ENCODE results near the gene MYLK.

The MYLK gene

GRCh38 chr3:123842711-123843110, 41.4 kb downstream of the MYLK start:
- peaks cover 14% of the 10 kb centered on the region for H3K9me3 ChIP-seq (ENCODE audit: control insufficient read depth, low read depth, low read length)
- H3K27ac ChIP-seq (ENCODE audit: low read length): no peak overlapping the region
- no peak overlapping the region for H3K4me3 ChIP-seq (ENCODE audit: low read length)
- no peaks in the 10 kb centered on the region for H3K36me3 ChIP-seq (ENCODE audit: control insufficient read depth, low read depth, low read length)
- peaks cover 8% of the 10 kb centered on the region for H3K4me1 ChIP-seq (ENCODE audit: control insufficient read depth, low read depth, low read length)
- H3K9ac ChIP-seq (ENCODE audit: low read length): no peak overlapping the region
- H3K27me3 ChIP-seq (ENCODE audit: control insufficient read depth, insufficient read depth, low read length): no peaks in the 10 kb centered on the region

GRCh38 chr3:123841476-123842238, 42.5 kb downstream of the MYLK start:
- Histone ChIP-seq H3K27me3 (ENCODE audit: control insufficient read depth, insufficient read depth, low read length) (no peaks in the 10 kb centered on the region), H3K36me3 (ENCODE audit: control insufficient read depth, low read depth, low read length) (no peaks in the 10 kb centered on the region)

GRCh38 chr3:123840961-123841360, 43.2 kb downstream of the MYLK start:
- no peaks in the 10 kb centered on the region for H3K27me3 ChIP-seq (ENCODE audit: control insufficient read depth, insufficient read depth, low read length)
- H3K36me3 ChIP-seq (ENCODE audit: control insufficient read depth, low read depth, low read length): no peaks in the 10 kb centered on the region
- H3K4me1 ChIP-seq (ENCODE audit: control insufficient read depth, low read depth, low read length): peaks cover 8% of the 10 kb centered on the region
- no peak overlapping the region for H3K4me3 ChIP-seq (ENCODE audit: low read length)
- H3K9ac ChIP-seq (ENCODE audit: low read length): no peak overlapping the region
- H3K27ac ChIP-seq (ENCODE audit: low read length): no peak overlapping the region
- peaks cover 9% of the 10 kb centered on the region for H3K9me3 ChIP-seq (ENCODE audit: control insufficient read depth, low read depth, low read length)

More at GRCh38 chr3:123841476-123842238, 42.5 kb downstream of the MYLK start:
- peaks cover 9% of the 10 kb centered on the region for H3K9me3 ChIP-seq (ENCODE audit: control insufficient read depth, low read depth, low read length)
- no peak overlapping the region for H3K27ac ChIP-seq (ENCODE audit: low read length)
- H3K4me3 ChIP-seq (ENCODE audit: low read length): no peak overlapping the region
- H3K9ac ChIP-seq (ENCODE audit: low read length): no peak overlapping the region
- peaks cover 8% of the 10 kb centered on the region for H3K4me1 ChIP-seq (ENCODE audit: control insufficient read depth, low read depth, low read length)

GRCh38 chr3:123837858-123838257, 46.3 kb downstream of the MYLK start:
- Histone ChIP-seq H3K9me3 (ENCODE audit: control insufficient read depth, low read depth, low read length) (peaks cover 8% of the 10 kb centered on the region), H3K27me3 (ENCODE audit: control insufficient read depth, insufficient read depth, low read length) (no peaks in the 10 kb centered on the region), H3K4me3 (ENCODE audit: low read length) (no peak overlapping the region), H3K9ac (ENCODE audit: low read length) (no peak overlapping the region), H3K4me1 (ENCODE audit: control insufficient read depth, low read depth, low read length) (no peaks in the 10 kb centered on the region), H3K36me3 (ENCODE audit: control insufficient read depth, low read depth, low read length) (no peaks in the 10 kb centered on the region), H3K27ac (ENCODE audit: low read length) (no peak overlapping the region)

- Histone ChIP-seq H3K36me3 (ENCODE audit: control insufficient read depth, low read depth, low read length) (no peaks in the 10 kb centered on the region), H3K4me3 (ENCODE audit: low read length) (no peak overlapping the region), H3K4me1 (ENCODE audit: control insufficient read depth, low read depth, low read length) (no peaks in the 10 kb centered on the region), H3K9ac (ENCODE audit: low read length) (no peak overlapping the region), H3K27ac (ENCODE audit: low read length) (no peak overlapping the region), H3K27me3 (ENCODE audit: control insufficient read depth, insufficient read depth, low read length) (no peaks in the 10 kb centered on the region), H3K9me3 (ENCODE audit: control insufficient read depth, low read depth, low read length) (no peaks in the 10 kb centered on the region)
These were observed 49.5 kb downstream of the MYLK start for GRCh38 chr3:123834631-123835030.

DNA sequence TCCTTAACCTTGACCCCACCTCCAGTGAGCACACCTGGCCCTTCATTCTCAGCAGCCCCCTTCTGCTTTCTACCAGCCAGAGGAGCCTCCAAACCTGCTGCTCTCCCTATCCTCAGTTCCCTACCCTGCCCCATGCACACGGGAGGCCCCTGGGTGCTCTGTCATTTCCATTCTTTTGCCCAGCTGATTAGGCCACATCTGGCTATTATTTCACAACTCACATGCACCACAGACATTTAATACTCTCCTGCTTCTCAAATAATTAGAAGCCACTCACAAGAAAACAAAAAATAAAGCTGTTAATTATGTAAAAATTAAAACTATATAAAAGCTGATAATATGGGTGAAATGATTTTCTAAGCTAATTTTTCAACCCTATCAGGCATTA, 50.7 kb downstream of the MYLK start:
- Histone ChIP-seq H3K27me3 (ENCODE audit: control insufficient read depth, insufficient read depth, low read length) (no peaks in the 10 kb centered on the region), H3K9me3 (ENCODE audit: control insufficient read depth, low read depth, low read length) (peaks cover 7% of the 10 kb centered on the region), H3K9ac (ENCODE audit: low read length) (no peak overlapping the region), H3K27ac (ENCODE audit: low read length) (no peak overlapping the region), H3K4me3 (ENCODE audit: low read length) (no peak overlapping the region), H3K36me3 (ENCODE audit: control insufficient read depth, low read depth, low read length) (no peaks in the 10 kb centered on the region), H3K4me1 (ENCODE audit: control insufficient read depth, low read depth, low read length) (no peaks in the 10 kb centered on the region)

DNA sequence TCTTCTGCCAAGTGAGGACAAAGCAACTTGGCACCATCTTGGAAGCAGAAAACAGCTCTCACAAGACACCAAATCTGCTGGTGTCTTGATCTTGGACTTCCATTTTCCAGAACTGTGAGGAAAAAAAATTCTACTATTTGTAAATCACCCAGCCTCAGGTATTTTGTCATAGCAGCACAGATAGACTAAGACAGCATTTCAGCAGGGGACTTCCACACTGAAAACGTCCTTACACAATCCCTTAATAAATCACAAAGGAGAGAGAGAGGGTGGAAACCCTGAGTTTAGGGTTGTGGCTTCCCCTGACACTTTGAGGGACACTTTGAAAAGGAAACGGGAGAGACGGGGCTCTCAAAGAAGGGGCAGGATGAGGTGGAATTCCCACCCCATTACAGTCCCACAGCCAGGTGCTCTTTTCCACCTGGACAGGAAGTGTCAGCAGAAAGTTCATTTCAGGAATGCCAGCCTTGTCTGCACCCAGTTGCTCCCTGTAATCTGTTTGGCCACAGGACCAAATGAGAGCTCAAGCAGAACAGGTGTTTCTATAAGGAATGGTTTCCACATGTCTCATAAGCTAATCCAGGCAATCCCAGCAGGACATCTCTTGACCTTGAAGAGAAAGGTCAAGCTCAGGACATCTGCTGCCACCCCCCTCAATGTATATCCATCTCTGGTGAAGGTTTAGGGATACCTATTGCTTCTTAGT, 51.3 kb downstream of the MYLK start:
- Histone ChIP-seq H3K36me3 (ENCODE audit: control insufficient read depth, low read depth, low read length) (no peaks in the 10 kb centered on the region), H3K9ac (ENCODE audit: low read length) (no peak overlapping the region), H3K4me1 (ENCODE audit: control insufficient read depth, low read depth, low read length) (no peaks in the 10 kb centered on the region), H3K4me3 (ENCODE audit: low read length) (no peak overlapping the region), H3K27ac (ENCODE audit: low read length) (no peak overlapping the region), H3K9me3 (ENCODE audit: control insufficient read depth, low read depth, low read length) (peaks cover 12% of the 10 kb centered on the region), H3K27me3 (ENCODE audit: control insufficient read depth, insufficient read depth, low read length) (no peaks in the 10 kb centered on the region)

DNA sequence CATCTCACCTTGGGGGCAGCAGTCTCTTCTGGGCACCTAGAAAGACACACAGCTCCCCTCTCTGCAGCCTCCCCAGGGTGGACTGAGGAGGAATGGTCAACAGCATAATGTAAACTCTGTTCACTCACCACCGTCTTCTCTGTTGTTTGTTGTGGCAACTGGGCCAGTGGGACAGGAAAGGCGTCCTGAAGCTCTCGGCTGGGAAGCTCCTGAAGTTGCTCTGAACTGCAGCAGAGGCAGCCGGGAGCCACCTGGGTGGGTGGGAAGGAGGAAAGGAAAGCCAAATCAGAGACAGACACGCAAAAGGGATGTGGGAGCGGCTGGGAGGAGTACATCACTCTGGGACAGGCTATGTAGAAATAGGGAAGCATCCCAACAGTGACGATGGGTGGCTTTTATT, 52.7 kb downstream of the MYLK start:
- H3K27me3 ChIP-seq (ENCODE audit: control insufficient read depth, insufficient read depth, low read length): no peaks in the 10 kb centered on the region
- no peak overlapping the region for H3K9ac ChIP-seq (ENCODE audit: low read length)
- H3K36me3 ChIP-seq (ENCODE audit: control insufficient read depth, low read depth, low read length): no peaks in the 10 kb centered on the region
- no peak overlapping the region for H3K27ac ChIP-seq (ENCODE audit: low read length)
- no peak overlapping the region for H3K4me3 ChIP-seq (ENCODE audit: low read length)
- H3K4me1 ChIP-seq (ENCODE audit: control insufficient read depth, low read depth, low read length): no peaks in the 10 kb centered on the region
- H3K9me3 ChIP-seq (ENCODE audit: control insufficient read depth, low read depth, low read length): peaks cover 23% of the 10 kb centered on the region

DNA sequence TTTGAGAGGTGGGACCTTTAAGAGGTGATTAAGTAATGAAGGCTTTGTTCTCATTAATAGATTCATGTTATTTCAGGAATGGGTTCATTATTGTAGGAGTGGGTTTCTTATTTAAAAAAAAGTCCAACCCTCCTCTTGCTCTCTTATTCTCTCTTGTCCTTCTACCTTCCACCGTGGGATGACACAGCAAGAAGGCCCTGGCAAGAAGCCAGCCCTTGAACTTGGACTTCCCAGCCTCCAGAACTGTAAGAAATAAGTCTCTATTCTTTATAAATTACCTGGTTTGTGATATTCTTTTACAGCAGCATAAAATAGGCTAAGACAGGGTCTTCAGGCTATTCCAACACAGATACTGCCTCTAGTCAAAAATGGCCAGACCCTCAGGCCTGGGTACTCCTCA, 62.2 kb downstream of the MYLK start:
- no peak overlapping the region for H3K4me3 ChIP-seq (ENCODE audit: low read length)
- no peak overlapping the region for H3K27ac ChIP-seq (ENCODE audit: low read length)
- no peaks in the 10 kb centered on the region for H3K36me3 ChIP-seq (ENCODE audit: control insufficient read depth, low read depth, low read length)
- peaks cover 7% of the 10 kb centered on the region for H3K4me1 ChIP-seq (ENCODE audit: control insufficient read depth, low read depth, low read length)
- H3K9me3 ChIP-seq (ENCODE audit: control insufficient read depth, low read depth, low read length): peaks cover 4% of the 10 kb centered on the region
- H3K9ac ChIP-seq (ENCODE audit: low read length): no peak overlapping the region
- no peaks in the 10 kb centered on the region for H3K27me3 ChIP-seq (ENCODE audit: control insufficient read depth, insufficient read depth, low read length)

- Histone ChIP-seq H3K27me3 (ENCODE audit: control insufficient read depth, insufficient read depth, low read length) (no peaks in the 10 kb centered on the region), H3K9me3 (ENCODE audit: control insufficient read depth, low read depth, low read length) (no peaks in the 10 kb centered on the region), H3K36me3 (ENCODE audit: control insufficient read depth, low read depth, low read length) (no peaks in the 10 kb centered on the region), H3K4me3 (ENCODE audit: low read length) (no peak overlapping the region), H3K9ac (ENCODE audit: low read length) (no peak overlapping the region), H3K4me1 (ENCODE audit: control insufficient read depth, low read depth, low read length) (peaks cover 7% of the 10 kb centered on the region), H3K27ac (ENCODE audit: low read length) (no peak overlapping the region)
These were observed 64.2 kb downstream of the MYLK start for GRCh38 chr3:123819949-123820348.

DNA sequence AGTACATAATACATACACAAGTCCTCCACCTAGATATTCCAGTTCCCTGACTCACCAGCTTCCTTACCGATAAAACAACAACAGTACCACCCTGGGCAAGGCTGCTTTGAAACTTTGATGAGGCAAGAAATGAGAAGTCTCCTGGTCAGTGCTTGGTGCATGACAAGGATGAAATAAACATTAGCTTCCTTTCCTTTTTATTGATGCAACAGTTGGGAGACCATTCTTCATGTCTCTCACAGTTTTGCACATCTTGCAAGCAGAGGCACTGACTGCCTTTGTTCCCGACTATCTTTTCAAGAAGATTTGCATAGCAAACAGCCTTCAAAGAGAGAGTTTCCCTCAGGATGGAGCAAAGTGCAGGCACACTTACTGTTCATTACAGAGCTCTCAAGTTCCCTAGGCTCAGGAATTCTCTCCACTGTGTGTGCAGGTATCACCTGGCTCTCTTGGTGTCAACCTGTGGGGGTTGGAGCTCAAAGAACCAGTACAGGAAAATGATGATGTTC, 65.2 kb downstream of the MYLK start:
- Histone ChIP-seq H3K9ac (ENCODE audit: low read length) (no peak overlapping the region), H3K9me3 (ENCODE audit: control insufficient read depth, low read depth, low read length) (no peaks in the 10 kb centered on the region), H3K36me3 (ENCODE audit: control insufficient read depth, low read depth, low read length) (no peaks in the 10 kb centered on the region), H3K4me3 (ENCODE audit: low read length) (no peak overlapping the region), H3K27me3 (ENCODE audit: control insufficient read depth, insufficient read depth, low read length) (no peaks in the 10 kb centered on the region), H3K4me1 (ENCODE audit: control insufficient read depth, low read depth, low read length) (peaks cover 7% of the 10 kb centered on the region), H3K27ac (ENCODE audit: low read length) (no peak overlapping the region)
